B cell (primary cell): Measurements from ENCODE around the gene COL13A1. TPM values are rescaled to one million over a fixed set of nuclear protein-coding genes. Genes with fewer than 3 reads are reported as not detected.

Source experiments
- ATAC-seq: fragments of 200-7000 bp; cut with Tn5 transposase; one replicate; pipeline ENCODE4 v1.10.0; 2021; ENCODE audit warnings: low read depth, mild to moderate bottlenecking, moderate number of reproducible peaks, moderate library complexity
- CTCF ChIA-PET: fragments of 350-600 bp; sonication (Branson Sonifier 250); formaldehyde crosslinking; loops from one replicate; lab custom pipeline; 2021; ENCODE audit warnings: antibody characterized with exemption, inconsistent platforms; lab: Charles Lee
- POLR2A ChIA-PET: fragments of 350-600 bp; sonication (Branson Sonifier 250); formaldehyde crosslinking; loops from one replicate; lab custom pipeline; 2021; ENCODE audit warnings: antibody characterized with exemption; lab: Charles Lee
- DNase-seq: peaks from one replicate; pipeline ENCODE4 v3.0.0; 2013
- H2AFZ ChIP-seq: 2 replicates; pipeline ENCODE4 v1.6.1; 2012; ENCODE audit warnings: mild to moderate bottlenecking, low read depth, low read length; ENCODE audit not compliant: insufficient read depth, poor library complexity, severe bottlenecking
- H3K27ac ChIP-seq, 2 donors: 1 replicate in 1 of 2; 2 replicates in 1 of 2; pipeline ENCODE4 v1.5.1; 2012 to 2013; ENCODE audit warnings: low read length in 2 of 2, mild to moderate bottlenecking in 2 of 2, moderate library complexity in 1 of 2
- H3K27me3 ChIP-seq, 4 experiments: fragments of 200-600 bp in 1 of 4; sonication (generic) in 1 of 4; replicated peaks in 1 of 4; 1 replicate in 2 of 4; 2 replicates in 2 of 4; pipeline versions ENCODE4 v1.6.1 to v1.7.0; 2013 to 2016; ENCODE audit warnings: low read length in 3 of 4, mild to moderate bottlenecking in 2 of 4, mixed read lengths in 1 of 4, moderate library complexity in 1 of 4; ENCODE audit not compliant: insufficient read depth in 4 of 4, control insufficient read depth in 3 of 4; ENCODE audit errors: control extremely low read depth in 1 of 4
- H3K36me3 ChIP-seq, 2 experiments: replicated peaks in 1 of 2; 1 replicate in 1 of 2; 2 replicates in 1 of 2; pipeline versions ENCODE4 v1.6.1 to v1.7.1; 2013; ENCODE audit warnings: low read length in 1 of 2; ENCODE audit not compliant: insufficient read depth in 2 of 2, control insufficient read depth in 1 of 2; ENCODE audit errors: control extremely low read depth in 1 of 2, extremely low read depth in 1 of 2
- H3K4me1 ChIP-seq, 2 donors: fragments of 200-600 bp in 1 of 2; sonication (generic) in 1 of 2; 1 replicate in 1 of 2; 2 replicates in 1 of 2; pipeline versions ENCODE4 v1.5.1 to v1.6.1; 2013 to 2017; ENCODE audit warnings: low read length in 2 of 2; ENCODE audit not compliant: control insufficient read depth in 2 of 2, insufficient read depth in 2 of 2
- H3K4me2 ChIP-seq: replicated peaks from 2 replicates; pipeline ENCODE3; 2012; ENCODE audit warnings: mild to moderate bottlenecking, low read depth, low read length; ENCODE audit not compliant: poor library complexity, severe bottlenecking
- H3K4me3 ChIP-seq, 5 experiments: fragments of 200-600 bp in 1 of 5; sonication (generic) in 1 of 5; 1 replicate in 3 of 5; 2 replicates in 2 of 5; pipeline versions ENCODE4 v1.5.1 to v1.7.0; 2011 to 2016; ENCODE audit warnings: low read length in 4 of 5, mild to moderate bottlenecking in 4 of 5, low read depth in 2 of 5, control low read depth in 1 of 5, moderate library complexity in 1 of 5; ENCODE audit not compliant: insufficient read depth in 1 of 5; ENCODE audit errors: control extremely low read depth in 1 of 5, extremely low read depth in 1 of 5
- H3K79me2 ChIP-seq: fragments of 200-600 bp; sonication (generic); one replicate; pipeline ENCODE4 v1.6.0; 2016; ENCODE audit warnings: low read length; ENCODE audit not compliant: control insufficient read depth, insufficient read depth
- H3K9ac ChIP-seq: fragments of 200-600 bp; sonication (generic); 2 replicates; pipeline ENCODE4 v1.6.1; 2017; ENCODE audit warnings: mild to moderate bottlenecking, low read length, moderate library complexity
- H3K9me3 ChIP-seq, 3 donors: one replicate each; pipeline versions ENCODE4 v1.6.1 to v1.7.1; 2013; ENCODE audit warnings: low read length in 2 of 3; ENCODE audit not compliant: control insufficient read depth in 2 of 3, insufficient read depth in 1 of 3; ENCODE audit errors: control extremely low read depth in 1 of 3
- H4K20me1 ChIP-seq: 2 replicates; pipeline ENCODE4 v1.6.0; 2012; ENCODE audit warnings: mild to moderate bottlenecking, low read length; ENCODE audit not compliant: insufficient read depth, control insufficient read depth, poor library complexity, severe bottlenecking
- H3K27ac Mint-ChIP-seq: one replicate; pipeline ENCODE4 v1.8.0; 2021; ENCODE audit warnings: mixed read lengths
- H3K27me3 Mint-ChIP-seq: one replicate; pipeline ENCODE4 v1.8.0; 2021; ENCODE audit warnings: mixed read lengths
- H3K4me1 Mint-ChIP-seq: one replicate; pipeline ENCODE4 v1.8.0; 2021; ENCODE audit warnings: mixed read lengths
- H3K4me3 Mint-ChIP-seq: one replicate; pipeline ENCODE4 v1.8.0; 2021; ENCODE audit warnings: mixed read lengths
- H3K9me3 Mint-ChIP-seq: one replicate; pipeline ENCODE4 v1.8.0; 2022; ENCODE audit warnings: mixed read lengths; ENCODE audit not compliant: insufficient read depth
- EZH2 ChIP-seq: IDR thresholded peaks from 2 replicates; pipeline ENCODE4 v1.6.1; 2012; ENCODE audit warnings: borderline replicate concordance, low read depth, mild to moderate bottlenecking, moderate library complexity, low read length; ENCODE audit not compliant: insufficient read depth, poor library complexity, severe bottlenecking
- WGBS: methylation state at CpG from one replicate; pipeline ENCODE4 v1.1.5; 2013; ENCODE audit warnings: missing lambda C conversion rate; ENCODE audit not compliant: insufficient coverage; 5-methylcytosine and 5-hydroxymethylcytosine counted together
- intact Hi-C: fragments of 100-400 bp; cut with micrococcal nuclease; formaldehyde crosslinking; loops from one replicate; pipeline ENCODE4 v1.10.0; 2022
- polyA plus RNA-seq: library from polyadenylated mRNA; depleted of rRNA; stranded (reverse); fragments of >200 nt; gene quantifications from 2 replicates; pipeline ENCODE4 v1.2.3, GENCODE V29; 2012
- total RNA-seq, 2 donors: library from RNA; stranded (reverse); fragments of 120-200 nt in 1 of 2; gene quantifications; 1 replicate in 1 of 2; 2 replicates in 1 of 2; pipeline versions ENCODE4 v1.2.3 to v1.2.4, GENCODE V29; 2013 to 2022
- TF ChIP-seq, protein P1 (sequence below): fragments of 200-600 bp; IDR thresholded peaks from one replicate; pipeline ENCODE4 v1.8.0; 2022; ENCODE audit warnings: antibody characterized with exemption, mild to moderate bottlenecking

The COL13A1 gene
- total and polyA plus RNA-seq, 2 donors (not counting 1 experiment from before 2014, with no cell fraction given), result not detected

DNA sequence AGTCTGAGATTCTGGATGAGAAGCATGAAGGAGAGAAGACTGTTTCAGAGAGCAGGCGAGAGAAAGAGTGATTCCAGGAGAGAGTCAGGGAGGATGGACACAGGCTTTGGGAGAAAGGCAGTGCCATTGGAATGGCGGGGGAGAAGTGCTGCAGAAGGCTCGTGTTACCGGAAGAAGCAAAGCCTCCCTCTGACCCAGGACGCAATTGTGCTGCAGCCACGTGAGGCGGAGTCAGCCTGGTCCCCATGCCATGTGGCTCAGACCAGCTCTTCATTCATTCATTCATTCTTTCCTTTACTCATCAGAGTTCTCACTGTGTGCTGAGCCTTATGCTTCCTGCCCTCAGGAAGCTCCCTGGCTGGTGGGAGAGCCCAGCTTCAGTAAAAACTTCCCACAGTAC lies 49.2 kb upstream of the COL13A1 start:
- H3K4me2 ChIP-seq, result no peak overlapping the region
- Mint-ChIP-seq H3K4me1 (no peaks in the 10 kb centered on the region), H3K4me3 (no peak overlapping the region), H3K9me3 (no peaks in the 10 kb centered on the region), H3K27me3 (peaks cover 29% of the 10 kb centered on the region), H3K27ac (no peak overlapping the region)
- H3K27ac ChIP-seq, result no peak overlapping the region
- H3K9ac ChIP-seq, result no peak overlapping the region
- no peaks in the 10 kb centered on the region for H3K4me1 ChIP-seq
- H3K27me3 ChIP-seq, result peaks cover 0 to 3% (median 0%) of the 10 kb centered on the region in 4 experiments
- no peaks in the 10 kb centered on the region for H3K36me3 ChIP-seq
- no peak overlapping the region for H2AFZ ChIP-seq
- peaks cover 0 to 5% (median 0%) of the 10 kb centered on the region in 3 donors for H3K9me3 ChIP-seq
- 90% methylated on average over 7 of the region's 7 CpGs for WGBS
- ChIA-PET POLR2A (no interaction called here), CTCF (no interaction called here)
- no peaks in the 10 kb centered on the region for H4K20me1 ChIP-seq
- DNase-seq (no peak), ATAC-seq (no peak)
- intact Hi-C loops, result no loop called here
- H3K4me3 ChIP-seq, result no peak overlapping the region
- TF ChIP-seq EZH2, result no peak
- TF ChIP-seq, protein P1, sequence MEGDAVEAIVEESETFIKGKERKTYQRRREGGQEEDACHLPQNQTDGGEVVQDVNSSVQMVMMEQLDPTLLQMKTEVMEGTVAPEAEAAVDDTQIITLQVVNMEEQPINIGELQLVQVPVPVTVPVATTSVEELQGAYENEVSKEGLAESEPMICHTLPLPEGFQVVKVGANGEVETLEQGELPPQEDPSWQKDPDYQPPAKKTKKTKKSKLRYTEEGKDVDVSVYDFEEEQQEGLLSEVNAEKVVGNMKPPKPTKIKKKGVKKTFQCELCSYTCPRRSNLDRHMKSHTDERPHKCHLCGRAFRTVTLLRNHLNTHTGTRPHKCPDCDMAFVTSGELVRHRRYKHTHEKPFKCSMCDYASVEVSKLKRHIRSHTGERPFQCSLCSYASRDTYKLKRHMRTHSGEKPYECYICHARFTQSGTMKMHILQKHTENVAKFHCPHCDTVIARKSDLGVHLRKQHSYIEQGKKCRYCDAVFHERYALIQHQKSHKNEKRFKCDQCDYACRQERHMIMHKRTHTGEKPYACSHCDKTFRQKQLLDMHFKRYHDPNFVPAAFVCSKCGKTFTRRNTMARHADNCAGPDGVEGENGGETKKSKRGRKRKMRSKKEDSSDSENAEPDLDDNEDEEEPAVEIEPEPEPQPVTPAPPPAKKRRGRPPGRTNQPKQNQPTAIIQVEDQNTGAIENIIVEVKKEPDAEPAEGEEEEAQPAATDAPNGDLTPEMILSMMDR, result no peak
- no peaks in the 10 kb centered on the region for H3K79me2 ChIP-seq

- intact Hi-C loops, result no loop called here
- H3K9me3 ChIP-seq, result peaks cover 0 to 5% (median 0%) of the 10 kb centered on the region in 3 donors
- no peaks in the 10 kb centered on the region for H3K4me1 ChIP-seq
- TF ChIP-seq, protein P1, result no peak
- no peak for TF ChIP-seq EZH2
- Mint-ChIP-seq H3K27ac (no peak overlapping the region), H3K9me3 (no peaks in the 10 kb centered on the region), H3K4me3 (no peak overlapping the region), H3K27me3 (peaks cover 23% of the 10 kb centered on the region), H3K4me1 (no peaks in the 10 kb centered on the region)
- H3K79me2 ChIP-seq, result no peaks in the 10 kb centered on the region
- H2AFZ ChIP-seq, result no peak overlapping the region
- no peaks in the 10 kb centered on the region for H3K27me3 ChIP-seq
- no peak for ATAC-seq
- H3K9ac ChIP-seq, result no peak overlapping the region
- no peak for DNase-seq
- POLR2A ChIA-PET, result no interaction called here
- 100% methylated on average over 1 of the region's 1 CpG for WGBS
- H3K36me3 ChIP-seq, result no peaks in the 10 kb centered on the region
- no peaks in the 10 kb centered on the region for H4K20me1 ChIP-seq
- H3K4me2 ChIP-seq, result no peak overlapping the region
- no peak overlapping the region for H3K4me3 ChIP-seq
- no peak overlapping the region for H3K27ac ChIP-seq
- CTCF ChIA-PET, result no interaction called here
Measured at GRCh38 chr10:69756279-69756678, 45.4 kb upstream of the COL13A1 start.
